Osteocyte (in vitro differentiated cells): ENCODE results near the gene KBTBD4. TPM values are rescaled to one million over a fixed set of nuclear protein-coding genes. Genes with fewer than 3 reads are reported as not detected.

Source experiments
- DNase-seq: peaks from one replicate; pipeline ENCODE4 v3.0.0; 2021; ENCODE audit warnings: mixed read lengths; ENCODE audit not compliant: unreplicated experiment; ENCODE audit errors: extremely low spot score
- H3K27ac Mint-ChIP-seq: one replicate; pipeline ENCODE4 v1.8.0; 2021; ENCODE audit warnings: mild to moderate bottlenecking, mixed read lengths; ENCODE audit not compliant: unreplicated experiment
- H3K27me3 Mint-ChIP-seq: one replicate; pipeline ENCODE4 v1.8.0; 2021; ENCODE audit warnings: mixed read lengths; ENCODE audit not compliant: unreplicated experiment
- H3K36me3 Mint-ChIP-seq: one replicate; pipeline ENCODE4 v1.8.0; 2021; ENCODE audit warnings: mixed read lengths; ENCODE audit not compliant: unreplicated experiment
- H3K4me1 Mint-ChIP-seq: one replicate; pipeline ENCODE4 v1.8.0; 2021; ENCODE audit warnings: mixed read lengths; ENCODE audit not compliant: unreplicated experiment
- H3K4me3 Mint-ChIP-seq: one replicate; pipeline ENCODE4 v1.8.0; 2021; ENCODE audit warnings: mild to moderate bottlenecking, moderate library complexity, mixed read lengths; ENCODE audit not compliant: unreplicated experiment
- H3K9me3 Mint-ChIP-seq: one replicate; pipeline ENCODE4 v1.8.0; 2021; ENCODE audit warnings: mixed read lengths; ENCODE audit not compliant: unreplicated experiment
- total RNA-seq: library from RNA; stranded (reverse); gene quantifications from 2 replicates; pipeline ENCODE4 v1.2.1, GENCODE V29; 2021
- TF ChIP-seq, protein P1 (sequence below): fragments of 200-600 bp; sonication (generic); IDR thresholded peaks from 2 replicates; pipeline ENCODE4 v1.5.0; 2021; ENCODE audit warnings: antibody characterized with exemption, mild to moderate bottlenecking, moderate library complexity

KBTBD4 gene
- total RNA-seq, 1 donor from 2014 or later, result 19.7 TPM

DNA sequence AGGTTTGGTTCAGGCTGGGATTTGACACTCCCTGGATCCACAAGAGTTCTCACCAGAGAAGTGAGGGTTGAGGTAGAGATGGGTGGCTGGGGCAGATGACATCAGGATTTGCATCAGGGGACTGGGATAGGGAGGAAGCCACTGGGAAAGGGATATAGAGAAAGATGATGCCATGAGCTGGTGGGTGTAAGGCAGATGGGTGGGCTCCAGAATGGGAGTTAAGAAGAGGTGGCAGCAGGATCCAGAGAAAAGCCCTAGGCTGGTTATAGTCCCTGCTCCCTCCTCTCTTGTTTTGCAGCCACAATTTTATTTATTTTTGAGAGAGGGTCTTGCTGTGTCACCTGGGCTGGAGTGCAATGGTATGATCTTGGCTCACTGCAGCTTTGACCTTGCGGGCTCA lies 17.2 kb upstream of the KBTBD4 start:
- no peak for DNase-seq
- Mint-ChIP-seq H3K4me1 (peaks cover 13% of the 10 kb centered on the region), H3K27me3 (peaks cover 26% of the 10 kb centered on the region), H3K27ac (no peak overlapping the region), H3K9me3 (no peaks in the 10 kb centered on the region), H3K36me3 (no peaks in the 10 kb centered on the region), H3K4me3 (no peak overlapping the region)
- TF ChIP-seq, protein P1, sequence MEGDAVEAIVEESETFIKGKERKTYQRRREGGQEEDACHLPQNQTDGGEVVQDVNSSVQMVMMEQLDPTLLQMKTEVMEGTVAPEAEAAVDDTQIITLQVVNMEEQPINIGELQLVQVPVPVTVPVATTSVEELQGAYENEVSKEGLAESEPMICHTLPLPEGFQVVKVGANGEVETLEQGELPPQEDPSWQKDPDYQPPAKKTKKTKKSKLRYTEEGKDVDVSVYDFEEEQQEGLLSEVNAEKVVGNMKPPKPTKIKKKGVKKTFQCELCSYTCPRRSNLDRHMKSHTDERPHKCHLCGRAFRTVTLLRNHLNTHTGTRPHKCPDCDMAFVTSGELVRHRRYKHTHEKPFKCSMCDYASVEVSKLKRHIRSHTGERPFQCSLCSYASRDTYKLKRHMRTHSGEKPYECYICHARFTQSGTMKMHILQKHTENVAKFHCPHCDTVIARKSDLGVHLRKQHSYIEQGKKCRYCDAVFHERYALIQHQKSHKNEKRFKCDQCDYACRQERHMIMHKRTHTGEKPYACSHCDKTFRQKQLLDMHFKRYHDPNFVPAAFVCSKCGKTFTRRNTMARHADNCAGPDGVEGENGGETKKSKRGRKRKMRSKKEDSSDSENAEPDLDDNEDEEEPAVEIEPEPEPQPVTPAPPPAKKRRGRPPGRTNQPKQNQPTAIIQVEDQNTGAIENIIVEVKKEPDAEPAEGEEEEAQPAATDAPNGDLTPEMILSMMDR, result no peak

DNA sequence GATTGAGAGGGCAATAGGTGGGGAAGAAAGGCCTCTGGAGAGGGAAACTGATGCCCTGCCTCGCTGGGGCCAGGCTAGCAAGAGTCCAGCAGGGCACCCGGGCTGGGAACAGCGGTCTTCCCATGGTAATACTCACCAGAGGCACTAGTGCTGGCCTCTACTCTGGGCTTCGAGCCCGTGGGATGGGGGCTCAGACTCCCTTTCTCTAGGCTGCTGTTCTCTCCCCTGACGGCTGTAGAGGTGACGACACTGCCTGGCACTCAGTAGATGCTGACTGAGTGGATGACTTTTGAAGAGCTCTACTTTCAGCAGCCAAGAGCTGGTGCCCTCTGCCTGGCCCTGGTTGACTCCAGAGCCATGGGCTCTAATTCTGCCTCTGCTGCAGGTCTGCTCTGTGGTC lies 16.3 kb upstream of the KBTBD4 start:
- Mint-ChIP-seq H3K27me3 (peaks cover 26% of the 10 kb centered on the region), H3K9me3 (no peaks in the 10 kb centered on the region), H3K27ac (no peak overlapping the region), H3K4me1 (peaks cover 13% of the 10 kb centered on the region), H3K36me3 (no peaks in the 10 kb centered on the region), H3K4me3 (peak overlapping the region; percentile 48)
- TF ChIP-seq, protein P1, result no peak
- DNase-seq, result no peak

DNA sequence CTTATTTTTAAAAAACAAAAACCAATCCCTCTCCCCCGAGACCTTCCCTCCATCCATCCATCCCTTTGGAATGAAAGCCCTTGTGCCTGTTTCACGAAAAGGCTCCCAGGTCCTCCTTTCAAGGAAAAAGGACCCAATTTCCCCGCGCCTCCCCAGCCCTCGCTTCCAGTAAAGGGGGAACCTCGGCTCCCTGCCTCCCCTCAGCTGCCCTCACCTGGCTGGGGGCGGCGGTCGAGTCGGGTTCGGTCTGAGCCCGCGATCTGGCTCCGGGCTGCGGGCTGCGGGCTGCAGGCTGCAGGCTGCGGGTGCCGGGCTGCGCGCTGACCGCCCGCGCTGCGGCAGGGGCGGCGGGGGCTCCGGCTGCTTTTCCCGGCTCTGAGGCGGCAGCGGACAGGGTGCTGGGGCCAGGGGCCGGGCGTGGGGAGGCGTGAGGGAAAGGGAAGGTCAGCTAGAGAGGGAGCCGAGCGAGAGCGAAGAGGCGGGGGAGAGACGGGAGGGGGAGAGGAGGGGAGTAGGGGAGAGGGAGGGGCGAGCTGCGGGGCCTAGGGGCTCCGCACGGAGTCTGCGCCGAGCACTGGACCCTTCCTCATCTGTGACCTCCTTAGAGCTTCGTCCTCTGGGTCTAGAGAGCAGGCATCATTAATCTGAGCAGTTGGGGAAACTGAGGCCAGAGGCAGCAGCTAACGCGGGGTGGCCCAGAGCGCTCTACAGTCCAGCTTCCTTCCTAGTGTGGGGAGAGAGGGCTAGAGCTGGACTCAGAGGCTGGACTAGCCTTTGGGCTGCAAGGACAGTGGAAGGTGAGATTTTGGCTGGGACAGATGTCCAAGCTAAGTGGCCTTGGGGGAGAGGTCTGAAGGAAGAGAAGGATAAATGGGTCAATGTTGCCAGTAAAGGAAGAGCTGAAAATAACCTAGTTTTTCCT lies 15.4 kb upstream of the KBTBD4 start, which contains the start of gene C1QTNF4:
TSS of gene C1QTNF4 (minus strand) at position 478 of the 922 bp plus-strand sequence. CDS start 3,601 bp downstream, outside the sequence.
- H3K4me3 Mint-ChIP-seq, result peak within 1 kb of the TSS; percentile 56
- no peak for DNase-seq
- no peak within 1 kb of the TSS for H3K27ac Mint-ChIP-seq
- peaks cover 10% of the 10 kb centered on the region for H3K4me1 Mint-ChIP-seq
- no peaks in the 10 kb centered on the region for H3K9me3 Mint-ChIP-seq
- peaks cover 26% of the 10 kb centered on the region for H3K27me3 Mint-ChIP-seq
- TF ChIP-seq, protein P1, result no peak
- H3K36me3 Mint-ChIP-seq, result no peaks in the 10 kb centered on the region

DNA sequence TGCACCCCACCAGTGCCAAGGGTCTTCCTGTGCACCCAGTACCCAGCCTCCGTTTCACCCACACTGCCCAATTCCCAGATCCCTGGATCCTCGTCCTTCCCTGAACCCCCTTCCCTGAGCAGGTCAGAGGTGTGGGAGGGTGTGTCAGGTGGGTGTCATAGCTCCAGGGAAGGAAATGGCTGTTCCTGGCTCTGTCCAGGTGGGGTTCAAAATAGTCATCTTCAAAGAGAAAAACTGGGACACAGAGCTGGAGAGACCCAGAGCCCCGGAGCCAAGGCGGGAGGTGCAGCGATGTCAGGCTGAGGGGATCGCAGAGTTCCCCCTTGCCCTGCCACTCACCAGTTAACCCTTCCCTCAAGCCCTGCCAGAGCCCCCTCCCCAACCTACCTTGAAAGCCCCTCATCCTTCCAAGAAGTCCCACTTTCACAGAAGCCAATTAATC lies 14.7 kb upstream of the KBTBD4 start:
- no peak for DNase-seq
- Mint-ChIP-seq H3K4me1 (peaks cover 9% of the 10 kb centered on the region), H3K27ac (no peak overlapping the region), H3K9me3 (no peaks in the 10 kb centered on the region), H3K4me3 (peak overlapping the region; percentile 56), H3K27me3 (peaks cover 26% of the 10 kb centered on the region), H3K36me3 (no peaks in the 10 kb centered on the region)
- TF ChIP-seq, protein P1, result no peak

DNA sequence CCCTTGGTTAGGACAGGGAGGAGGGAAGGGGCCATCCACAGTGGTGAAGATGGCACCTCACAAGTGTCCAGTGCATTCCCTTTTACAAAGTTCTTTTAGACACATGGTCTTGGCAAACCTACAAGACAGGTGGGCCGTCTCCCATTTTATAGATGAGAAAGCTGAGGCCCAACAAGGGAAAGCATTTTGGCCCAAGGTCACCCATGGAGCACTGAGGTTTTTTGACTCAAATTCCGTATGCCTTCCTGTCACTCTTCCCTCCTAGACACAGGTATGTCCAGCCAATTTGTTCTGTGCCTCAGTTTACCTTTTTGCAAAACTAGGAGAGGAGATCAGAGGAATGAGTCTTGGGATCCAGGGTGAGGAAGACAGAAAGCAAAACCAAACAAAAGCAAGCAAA lies 14.2 kb upstream of the KBTBD4 start:
- Mint-ChIP-seq H3K27ac (no peak overlapping the region), H3K9me3 (no peaks in the 10 kb centered on the region), H3K4me3 (no peak overlapping the region), H3K36me3 (no peaks in the 10 kb centered on the region), H3K27me3 (peaks cover 26% of the 10 kb centered on the region), H3K4me1 (peaks cover 9% of the 10 kb centered on the region)
- DNase-seq, result no peak
- TF ChIP-seq, protein P1, result no peak
